AML-193 (cell line): ENCODE measurements around the gene DYNC2I2.
"Not testable (repeated sequence)": the region's sequence is repeated elsewhere in the genome, so short reads cannot be mapped to it uniquely, and the experiment has no call there.

Experiments
- DNase-seq, 2 experiments: peaks; one replicate each; lab custom pipeline; 2025; lab: John Stamatoyannopoulos, UW

DYNC2I2 gene

DNA sequence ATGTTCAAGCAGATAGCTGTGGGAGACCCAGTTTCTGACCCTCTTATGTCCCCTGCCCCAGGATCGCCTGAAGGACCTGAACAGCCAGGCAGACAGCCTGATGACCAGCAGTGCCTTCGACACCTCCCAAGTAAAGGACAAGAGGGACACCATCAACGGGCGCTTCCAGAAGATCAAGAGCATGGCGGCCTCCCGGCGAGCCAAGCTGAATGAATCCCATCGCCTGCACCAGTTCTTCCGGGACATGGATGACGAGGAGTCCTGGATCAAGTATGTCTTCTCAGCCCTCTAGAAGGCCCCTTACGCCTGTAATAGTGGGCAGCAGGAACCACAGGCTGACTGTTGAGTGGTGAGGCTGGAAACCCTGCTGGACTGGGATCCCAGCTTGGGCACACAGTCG, 41.1 kb downstream of the DYNC2I2 start:
- no peak for DNase-seq

DNA sequence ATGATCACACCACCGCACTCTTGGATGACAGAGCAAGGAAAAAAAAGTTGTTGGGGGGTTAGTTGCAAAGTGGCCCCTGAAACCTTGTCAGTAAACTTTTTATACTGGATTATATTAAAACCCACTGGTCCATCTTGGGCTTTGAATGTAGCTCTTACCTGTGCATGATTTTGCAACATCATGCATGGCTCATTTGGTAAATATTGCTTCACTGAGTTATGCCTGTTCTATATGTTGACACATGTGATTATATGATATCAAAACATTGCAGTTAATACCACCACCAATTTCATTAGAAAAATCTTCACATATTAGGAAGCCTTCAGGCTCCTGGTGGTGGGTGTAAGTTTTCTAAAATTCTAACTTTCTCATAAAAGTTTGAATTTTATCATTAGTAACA, 41.9 kb downstream of the DYNC2I2 start:
- no peak for DNase-seq

- DNase-seq = no peak
Measured at GRCh38 chr9:128611600-128612394, 44.9 kb downstream of the DYNC2I2 start.

DNA sequence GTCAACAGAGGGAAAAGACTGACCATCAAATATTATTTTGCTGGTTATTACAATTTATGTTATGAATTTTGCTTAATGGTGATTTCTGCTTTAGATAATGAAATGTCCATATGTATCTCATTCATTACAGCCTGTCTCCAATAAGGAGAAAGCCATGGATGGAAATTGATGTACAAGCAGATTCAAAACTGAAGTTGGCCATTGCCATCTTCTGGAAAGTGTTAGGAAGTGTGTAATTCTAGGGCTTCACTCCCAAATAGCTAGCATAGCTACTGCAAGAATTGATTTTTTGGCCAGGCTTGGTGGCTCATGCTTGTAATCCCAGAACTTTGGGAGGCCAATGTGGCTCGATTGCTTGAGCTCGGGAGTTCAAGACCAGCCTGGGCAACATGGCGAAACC, 45.8 kb downstream of the DYNC2I2 start:
- DNase-seq = no peak

- no peak for DNase-seq
Measured at GRCh38 chr9:128607642-128608350, 48.9 kb downstream of the DYNC2I2 start.

DNA sequence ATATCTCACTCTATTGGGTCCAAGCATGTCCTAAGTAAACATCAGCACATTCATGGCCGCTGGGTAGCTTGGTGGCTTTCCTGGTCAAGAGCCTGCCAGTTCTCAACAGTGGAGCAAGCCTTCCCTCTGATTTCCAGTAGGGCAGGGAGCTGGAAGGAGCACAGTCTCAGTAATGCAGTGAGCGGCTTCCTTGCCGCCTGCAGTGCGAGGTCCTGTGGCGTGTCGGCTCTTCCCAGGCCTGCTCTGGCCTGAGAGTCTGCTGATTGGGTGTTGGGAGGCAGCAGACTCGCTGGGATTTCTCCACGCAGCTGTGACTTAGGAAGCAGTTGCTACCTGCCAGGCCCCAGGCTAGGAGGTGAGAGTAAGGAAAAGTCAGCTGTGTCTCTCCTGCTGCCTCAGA, 53.0 kb downstream of the DYNC2I2 start:
- no peak for DNase-seq

GRCh38 chr9:128600099-128600498, 56.5 kb downstream of the DYNC2I2 start:
- no peak for DNase-seq

DNA sequence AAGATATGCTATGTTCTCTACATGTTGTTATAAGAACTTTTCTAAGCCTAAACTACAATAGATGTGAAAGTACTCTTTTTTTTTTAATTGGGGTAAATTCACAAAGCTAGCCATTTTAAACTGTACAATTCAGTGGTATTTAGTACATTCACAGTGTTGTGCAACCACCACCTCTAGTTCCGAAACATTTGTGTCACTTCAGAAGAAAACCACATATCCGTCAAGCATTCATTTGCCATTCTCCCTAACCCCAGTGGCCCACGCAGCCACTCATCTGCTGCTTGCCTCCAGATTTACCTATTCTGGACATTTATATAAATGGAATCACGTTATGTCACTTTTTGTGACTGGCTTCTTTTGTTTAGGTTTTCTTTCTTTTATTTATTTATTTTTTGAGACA, 61.2 kb downstream of the DYNC2I2 start:
- no peak for DNase-seq

DNA sequence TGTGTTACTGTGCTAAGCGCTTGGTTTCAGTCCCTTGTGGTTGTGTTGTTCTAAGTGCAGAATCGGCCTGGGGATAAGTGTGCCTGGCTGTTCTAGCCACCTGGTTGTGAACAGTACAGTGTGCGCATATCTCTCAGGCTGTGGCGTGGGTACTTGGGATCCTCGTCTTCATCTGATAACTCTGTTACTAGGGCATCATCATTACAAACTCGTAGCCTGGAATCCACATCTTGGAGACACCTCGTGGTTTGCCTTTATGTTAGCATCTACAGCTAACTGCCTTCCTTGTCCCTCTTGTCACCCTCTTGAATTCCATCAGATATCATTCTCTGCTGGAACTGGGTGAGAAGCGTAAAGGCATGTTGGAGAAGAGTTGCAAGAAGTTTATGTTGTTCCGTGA, 62.8 kb downstream of the DYNC2I2 start:
- DNase-seq = no peak

DNA sequence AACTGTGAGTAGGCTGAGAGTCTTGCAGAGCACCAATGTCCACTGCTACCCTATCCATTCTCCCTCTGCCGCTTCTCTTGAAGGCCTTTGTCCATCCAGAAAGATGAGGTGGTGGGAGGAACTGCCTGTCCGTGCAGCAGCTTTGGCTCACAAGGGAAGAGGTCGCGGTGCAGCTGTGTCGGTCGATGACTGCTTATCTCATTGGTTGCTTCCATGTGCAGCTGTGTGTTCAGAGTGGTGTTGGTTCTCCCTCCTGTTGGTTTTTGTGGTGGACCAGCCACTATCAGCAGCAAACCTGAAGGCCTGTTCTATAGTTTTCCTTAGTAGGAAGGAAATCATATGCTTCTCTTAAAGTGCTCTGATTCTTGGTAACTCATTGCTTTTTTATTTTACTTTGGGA, 63.6 kb downstream of the DYNC2I2 start:
- no peak for DNase-seq

DNA sequence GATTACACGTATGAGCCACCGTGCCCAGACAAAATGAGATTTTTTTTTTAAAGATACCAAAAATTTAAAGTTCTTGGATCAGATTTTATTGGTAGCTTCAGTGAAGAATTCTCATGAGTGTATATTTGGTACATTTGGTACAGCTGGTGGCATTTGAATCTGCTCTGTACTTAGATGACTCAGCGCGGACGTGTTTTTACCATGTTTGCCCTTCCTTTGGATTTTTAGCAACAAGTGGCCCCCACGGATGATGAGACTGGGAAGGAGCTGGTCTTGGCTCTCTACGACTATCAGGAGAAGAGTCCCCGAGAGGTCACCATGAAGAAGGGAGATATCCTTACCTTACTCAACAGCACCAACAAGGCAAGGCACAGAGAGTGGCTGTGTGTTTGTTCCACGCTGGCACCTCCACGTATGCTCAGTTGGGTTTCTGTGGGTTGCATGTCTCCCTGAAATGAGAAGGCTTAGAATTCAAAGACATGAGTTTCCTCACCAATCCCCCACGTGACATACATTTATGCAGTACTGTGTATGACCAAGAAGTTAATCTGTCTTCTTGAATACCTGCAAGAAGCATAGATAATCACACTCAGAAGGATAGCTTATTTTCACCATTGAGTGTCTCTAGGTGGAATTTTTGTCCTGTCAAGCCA, 67.9 kb downstream of the DYNC2I2 start:
- DNase-seq = no peak

- DNase-seq = no peak
Measured at GRCh38 chr9:128587453-128587852, 69.2 kb downstream of the DYNC2I2 start.

DNA sequence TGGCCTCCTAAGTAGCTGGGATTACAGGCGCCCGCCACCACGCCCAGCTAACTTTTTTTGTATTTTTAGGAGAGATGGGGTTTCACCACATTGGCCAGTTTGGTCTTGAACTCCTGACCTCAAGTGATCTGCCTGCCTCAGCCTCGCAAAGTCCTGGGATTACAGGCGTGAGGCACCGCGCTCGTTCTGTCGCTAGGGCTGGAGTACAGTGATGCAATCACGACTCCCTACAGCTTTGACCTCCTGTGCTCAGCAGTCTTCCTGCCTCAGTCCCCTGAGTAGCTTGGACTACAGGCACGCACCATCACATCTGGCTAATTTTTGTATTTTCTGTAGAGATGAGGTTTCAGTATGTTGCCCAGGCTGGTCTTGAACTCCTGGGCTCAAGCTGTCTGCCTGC, 69.7 kb downstream of the DYNC2I2 start:
- DNase-seq = not testable (repeated sequence)

GRCh38 chr9:128585155-128585554, 71.5 kb downstream of the DYNC2I2 start:
- not testable (repeated sequence) for DNase-seq
